ENCODE data around the gene PRR20G.

- TF ChIP-seq CTCF (IDR thresholded peaks at IDR 0.05) (no peak), EZH2phosphoT487 (IDR thresholded peaks at IDR 0.05) (no peak)
Observed at GRCh38 chr3:127256733-127257271, 31.0 kb downstream of the PRR20G start.
